ENCODE data around the gene BIRC7.
A peak's percentile ranks its signal among the peaks of the same experiment; 100 is the strongest.

Gene BIRC7

GRCh38 chr20:63226042-63226943 lies 9.4 kb upstream of the BIRC7 start:
- no peak for DNase-seq

DNA sequence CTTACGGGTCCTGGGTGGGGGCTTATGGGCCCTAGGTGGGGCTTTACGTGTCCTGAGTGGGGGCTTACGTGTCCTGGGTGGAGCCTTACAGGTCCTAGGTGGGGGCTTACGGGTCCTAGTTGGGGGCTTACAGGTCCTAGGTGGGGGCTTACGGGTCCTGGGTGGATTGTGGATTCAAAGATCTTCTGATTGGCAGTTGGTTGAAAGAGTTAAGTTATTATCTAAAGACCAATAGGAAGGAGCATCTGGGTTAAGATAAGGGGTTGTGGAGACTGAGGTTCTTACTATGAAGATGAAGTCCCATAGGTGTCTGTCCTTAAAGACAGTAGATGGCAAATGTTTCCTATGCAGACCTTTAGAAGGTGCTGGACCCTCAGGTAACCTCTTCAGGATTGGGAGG lies 8.4 kb upstream of the BIRC7 start:
- no peak for DNase-seq

DNA sequence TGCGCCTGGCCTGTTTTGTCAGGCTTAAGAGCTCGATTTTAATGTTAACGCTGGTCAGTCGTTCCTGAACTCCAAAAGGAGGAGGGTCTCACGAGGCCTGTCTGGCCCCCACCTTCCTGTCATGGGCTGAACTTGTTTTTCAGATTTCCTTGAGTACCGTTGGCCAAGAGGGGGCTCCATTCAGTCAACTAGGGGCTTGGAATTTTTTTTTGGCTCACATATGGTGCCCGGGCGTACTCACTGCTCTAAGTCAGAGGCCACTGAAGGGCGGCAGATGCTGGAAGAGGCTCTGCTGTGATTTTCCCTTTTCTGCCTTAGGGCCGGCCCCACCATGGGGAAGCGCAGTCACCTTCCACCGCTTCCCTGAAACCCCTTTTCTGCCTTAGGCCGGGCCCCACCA lies 6.9 kb upstream of the BIRC7 start:
- no peak for DNase-seq

GRCh38 chr20:63230800-63231268 lies 4.9 kb upstream of the BIRC7 start:
- DNase-seq = no peak

DNA sequence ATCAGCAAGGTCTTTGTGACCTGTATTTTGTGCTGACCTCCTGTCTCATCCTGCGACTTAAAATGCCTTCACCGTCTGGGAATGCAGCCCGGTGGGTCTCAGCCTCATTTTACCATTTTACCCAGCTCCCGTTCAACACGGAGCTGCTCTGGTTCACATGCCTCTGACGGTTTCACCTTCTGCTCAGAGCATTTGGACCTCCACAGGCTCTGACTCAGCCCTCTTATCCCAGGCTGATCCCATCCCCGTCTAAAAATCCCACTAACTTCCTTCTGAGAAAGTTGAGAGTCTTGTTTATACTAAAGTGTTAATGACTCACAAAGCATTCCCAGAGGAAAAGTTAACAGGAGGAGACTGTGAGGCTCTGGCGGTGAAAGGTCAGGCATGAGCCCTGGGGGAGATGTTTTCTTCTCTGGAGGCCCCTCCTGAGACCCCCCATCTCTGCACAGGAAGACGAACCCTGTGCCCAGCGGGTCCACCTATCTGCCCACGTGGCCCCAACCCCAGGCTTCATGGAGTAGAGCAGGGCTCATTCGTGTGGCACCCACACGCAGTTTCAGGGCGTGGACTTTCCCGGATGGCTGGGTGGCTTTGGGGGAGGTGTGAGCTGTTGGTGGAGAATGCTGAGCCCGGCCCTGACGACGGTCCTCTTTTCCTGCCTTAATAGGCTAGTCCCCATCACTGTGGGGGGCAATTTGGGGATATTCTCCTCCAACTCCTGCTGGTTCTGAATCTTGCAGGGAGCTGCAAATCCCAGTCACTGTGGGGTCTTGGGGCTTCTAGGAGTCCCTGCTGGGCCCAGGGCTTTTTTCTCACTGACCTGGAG lies 3.3 kb upstream of the BIRC7 start:
- no peak for DNase-seq

- no peak for DNase-seq
Measured at GRCh38 chr20:63233061-63233344, 2.7 kb upstream of the BIRC7 start.

GRCh38 chr20:63233924-63234323 lies 1.8 kb upstream of the BIRC7 start:
- no peak for DNase-seq

DNA sequence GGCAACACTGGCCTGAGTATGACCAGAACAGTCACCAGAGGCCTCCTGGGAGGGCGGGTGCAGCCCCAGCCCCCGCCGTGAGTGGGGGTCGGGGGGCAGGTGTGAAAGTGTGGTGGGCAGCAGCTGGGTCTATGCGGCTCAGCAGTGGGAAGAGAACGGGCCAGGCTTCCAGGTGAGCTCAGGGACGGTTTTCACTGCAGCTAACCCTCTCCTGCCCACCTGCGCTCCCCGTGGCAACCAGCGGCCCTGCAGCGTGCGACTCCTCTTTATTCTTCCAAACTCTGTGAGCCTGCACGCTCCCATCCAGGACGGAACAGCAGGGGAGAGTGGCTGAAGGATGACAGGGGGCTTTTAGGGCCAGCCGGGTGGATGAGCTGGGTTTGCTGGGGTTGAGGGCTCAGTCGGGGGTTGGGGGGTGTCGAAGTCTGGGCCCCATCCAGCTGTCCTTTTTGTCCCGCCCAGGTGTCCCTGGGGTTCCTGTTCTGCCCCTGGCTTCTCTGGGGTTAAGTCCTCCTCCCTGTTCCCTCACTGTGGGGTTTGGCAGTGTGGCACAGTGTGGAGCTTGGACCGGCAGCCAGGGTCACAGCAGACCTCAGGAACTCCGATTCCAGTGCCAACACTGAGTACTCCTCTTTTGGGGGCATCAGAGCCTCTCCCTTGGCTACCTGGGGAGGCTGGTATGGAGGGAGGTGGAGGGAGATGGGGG lies 859 bp upstream of the BIRC7 start:
- DNase-seq = peak; percentile 18

DNA sequence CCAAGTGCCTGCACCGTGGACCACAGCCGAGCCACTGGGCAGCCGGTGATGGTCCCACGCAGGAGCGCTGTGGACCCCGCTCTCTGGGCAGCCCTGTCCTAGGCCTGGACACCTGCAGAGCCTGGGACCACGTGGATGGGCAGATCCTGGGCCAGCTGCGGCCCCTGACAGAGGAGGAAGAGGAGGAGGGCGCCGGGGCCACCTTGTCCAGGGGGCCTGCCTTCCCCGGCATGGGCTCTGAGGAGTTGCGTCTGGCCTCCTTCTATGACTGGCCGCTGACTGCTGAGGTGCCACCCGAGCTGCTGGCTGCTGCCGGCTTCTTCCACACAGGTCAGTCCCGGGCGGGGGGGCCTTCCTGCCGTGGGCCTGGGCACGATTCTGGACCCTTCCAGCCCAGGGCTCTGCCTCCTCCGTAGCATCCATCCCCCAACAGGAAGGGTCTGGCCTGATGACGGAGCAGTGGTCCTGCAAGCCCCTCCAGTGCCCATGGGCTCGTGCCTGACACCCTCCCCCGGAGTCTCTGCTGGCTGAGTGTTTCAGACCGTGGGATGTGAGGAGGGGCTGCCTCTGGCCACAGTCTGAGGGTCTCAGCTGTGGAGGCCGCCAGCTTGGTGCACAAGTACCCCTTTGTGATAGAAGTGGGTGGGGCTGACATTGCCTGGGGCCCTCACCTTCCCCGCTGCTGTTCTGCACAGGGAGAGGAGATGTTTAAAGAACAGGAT lies 572 bp downstream of the BIRC7 start:
- no peak for DNase-seq

DNA sequence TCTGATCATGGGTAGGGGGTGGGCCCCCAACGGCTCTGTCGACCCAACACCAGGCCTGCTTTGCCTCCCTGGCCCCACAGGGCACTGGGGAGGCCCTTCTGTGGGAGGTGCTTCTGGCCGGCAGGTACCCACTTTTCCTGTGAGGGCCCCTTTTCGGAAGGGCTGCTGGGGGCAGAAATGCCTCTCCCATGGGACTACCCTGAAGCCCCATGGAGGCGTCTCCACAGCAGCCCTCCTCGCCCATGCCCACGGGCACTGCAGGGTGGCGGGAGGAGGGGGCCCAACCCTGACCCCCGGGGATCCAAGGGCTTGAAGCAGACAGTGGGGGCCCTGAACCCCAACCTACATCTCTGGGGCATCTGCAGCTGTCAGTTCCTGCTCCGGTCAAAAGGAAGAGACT lies 2.3 kb downstream of the BIRC7 start:
- no peak for DNase-seq

GRCh38 chr20:63238514-63239125 lies 2.9 kb downstream of the BIRC7 start:
- no peak for DNase-seq

DNA sequence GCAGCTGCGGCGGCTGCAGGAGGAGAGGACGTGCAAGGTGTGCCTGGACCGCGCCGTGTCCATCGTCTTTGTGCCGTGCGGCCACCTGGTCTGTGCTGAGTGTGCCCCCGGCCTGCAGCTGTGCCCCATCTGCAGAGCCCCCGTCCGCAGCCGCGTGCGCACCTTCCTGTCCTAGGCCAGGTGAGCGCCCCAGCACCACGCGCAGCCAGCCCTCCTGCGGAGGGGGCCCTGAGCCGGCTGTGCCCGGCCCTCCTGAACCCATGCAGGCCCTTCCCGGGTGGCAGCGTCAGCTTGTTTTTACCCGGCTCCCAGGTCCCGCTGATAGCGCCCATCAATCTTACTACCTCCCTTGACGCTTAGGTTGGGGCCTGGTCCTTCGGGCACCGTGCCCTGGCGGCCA lies 3.7 kb downstream of the BIRC7 start:
- DNase-seq = no peak

- DNase-seq = no peak
Measured at GRCh38 chr20:63240004-63240403, 4.3 kb downstream of the BIRC7 start.

DNA sequence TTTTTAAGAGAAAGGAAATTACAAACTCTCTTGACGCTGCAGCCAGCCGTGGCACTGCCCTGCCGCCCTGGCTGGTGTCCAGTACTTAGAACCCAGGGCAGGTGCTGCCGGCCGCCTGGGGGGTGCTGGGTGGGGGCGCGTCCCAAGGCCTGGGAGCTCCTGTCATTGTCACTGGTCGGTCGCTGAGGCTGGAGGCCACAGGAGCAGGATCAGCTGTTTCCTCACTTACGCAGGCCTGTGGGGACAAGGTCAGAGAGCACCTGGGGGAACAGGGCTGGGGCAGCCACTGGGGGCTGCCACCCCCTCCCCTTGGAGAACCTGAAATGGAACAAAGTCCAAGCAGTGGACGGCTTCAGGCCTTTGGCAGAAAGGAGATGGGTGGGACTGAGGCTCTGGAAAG lies 5.6 kb downstream of the BIRC7 start:
- no peak for DNase-seq

GRCh38 chr20:63242736-63243135 lies 7.0 kb downstream of the BIRC7 start:
- DNase-seq = no peak

DNA sequence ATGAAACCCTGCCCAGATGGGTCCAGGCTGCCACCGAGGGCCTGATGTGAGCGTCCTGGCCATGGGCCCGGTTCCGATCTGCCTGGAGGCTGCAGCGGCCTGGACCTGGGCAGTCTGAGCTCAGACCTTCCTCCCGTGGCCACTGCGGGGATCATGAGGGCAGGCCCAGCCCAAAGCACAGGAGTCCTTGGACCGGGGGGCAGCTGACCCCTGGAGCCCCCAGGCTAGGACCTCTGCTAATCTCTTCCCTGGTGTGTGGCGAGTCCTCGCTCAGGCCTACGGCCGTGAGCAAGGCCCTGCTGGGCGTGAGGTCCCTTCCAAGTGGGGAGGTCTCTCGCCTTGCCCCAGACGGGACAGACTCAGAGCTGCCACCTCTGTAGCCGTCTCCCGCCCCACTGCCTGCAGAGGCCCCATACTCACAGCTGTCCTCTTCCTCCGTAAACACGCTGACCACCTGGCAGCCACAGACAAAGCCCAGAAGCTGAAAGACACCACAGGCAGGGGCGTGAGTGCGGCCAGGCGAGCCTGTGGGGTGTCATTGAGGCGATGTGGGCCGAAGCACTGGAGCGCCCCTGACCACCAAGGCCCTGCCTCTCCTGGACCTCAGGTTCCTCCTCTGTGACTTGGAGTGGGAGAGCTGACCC lies 8.0 kb downstream of the BIRC7 start:
- DNase-seq = no peak

DNA sequence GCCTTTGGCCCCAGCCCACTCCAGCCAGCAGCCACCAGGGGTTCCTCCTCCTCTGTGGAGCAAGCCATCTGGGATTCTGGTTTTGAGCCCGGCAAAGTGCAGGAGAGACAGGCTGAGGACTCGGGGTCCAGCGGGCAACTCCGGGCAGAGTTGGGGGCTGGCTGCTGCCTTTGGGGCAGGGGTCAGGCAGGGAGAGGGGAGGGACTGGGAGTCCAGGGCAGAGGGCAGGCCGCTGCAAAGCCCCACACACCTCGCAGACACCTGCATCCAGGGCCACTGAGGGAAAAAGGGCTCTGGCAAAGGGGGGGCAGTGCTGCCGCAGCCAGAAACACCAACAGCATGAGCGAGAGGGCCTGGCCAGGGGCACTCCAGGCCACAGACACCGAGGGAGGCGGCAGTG lies 8.8 kb downstream of the BIRC7 start:
- DNase-seq = no peak

DNA sequence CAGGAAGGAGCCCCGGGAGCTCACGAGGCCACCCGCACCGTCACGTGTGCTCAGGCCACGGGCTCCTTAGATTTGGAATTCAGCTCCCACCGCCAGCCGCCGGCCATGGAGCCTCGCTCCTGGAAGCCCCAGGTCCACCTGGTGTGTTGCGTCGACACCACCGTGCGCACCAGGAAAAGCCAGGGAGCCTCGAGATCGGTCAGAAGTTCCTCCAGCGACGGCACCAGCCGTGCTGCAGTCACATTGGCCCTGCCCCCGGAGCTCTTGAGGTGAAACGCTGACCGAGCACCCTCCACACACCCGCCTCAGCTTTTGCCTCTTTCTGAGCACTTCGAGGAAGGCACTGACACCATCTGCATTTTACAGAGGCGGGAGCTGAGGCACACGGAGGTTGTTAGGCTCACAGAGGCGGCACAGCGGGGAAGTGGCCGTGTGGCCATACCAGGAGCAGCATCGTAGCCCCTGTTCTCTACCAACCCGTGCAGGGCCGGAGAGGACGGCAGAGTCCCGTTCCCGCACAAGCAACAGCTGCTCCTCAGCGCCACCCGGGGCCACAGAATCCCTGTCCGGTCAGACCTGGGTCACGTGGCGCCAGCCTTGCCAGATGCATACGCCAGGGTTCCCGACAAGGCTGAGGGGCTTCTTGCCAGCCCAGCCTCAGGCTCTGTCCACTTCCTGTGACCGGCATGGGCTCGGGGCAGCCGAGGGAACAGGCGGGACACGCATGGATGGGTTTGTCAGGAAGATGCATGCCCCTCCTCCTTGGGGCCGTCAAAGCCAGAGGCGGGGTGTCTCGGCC lies 11.0 kb downstream of the BIRC7 start:
- DNase-seq = peak; percentile 22

DNA sequence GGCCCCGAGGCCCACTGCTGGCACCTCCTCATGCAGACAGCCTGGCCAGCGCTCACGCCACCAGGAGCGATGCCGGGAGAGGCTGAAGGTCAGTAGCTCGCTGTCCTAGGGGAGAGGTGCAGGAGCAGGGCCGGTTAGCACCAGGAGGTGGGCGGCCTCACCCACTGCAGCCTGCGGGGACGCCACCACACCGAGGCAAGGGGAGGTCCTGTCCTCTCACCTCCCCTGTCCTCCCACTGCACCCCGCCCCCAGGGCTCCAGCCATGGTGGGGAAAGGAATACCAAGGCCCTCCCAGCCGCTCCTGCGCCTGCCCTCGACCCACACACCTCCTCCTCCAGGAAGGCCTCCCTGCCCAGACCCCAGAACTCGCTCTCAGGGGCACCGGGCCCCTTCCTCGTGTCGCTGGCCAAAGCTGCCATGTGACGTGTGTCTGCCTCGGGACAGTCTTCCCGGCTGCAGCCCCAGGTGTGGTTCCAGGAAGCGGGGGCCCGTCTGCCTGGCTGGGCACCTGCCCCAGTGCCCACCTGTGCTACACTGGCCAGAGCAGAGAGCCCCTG lies 12.0 kb downstream of the BIRC7 start:
- DNase-seq = no peak

DNA sequence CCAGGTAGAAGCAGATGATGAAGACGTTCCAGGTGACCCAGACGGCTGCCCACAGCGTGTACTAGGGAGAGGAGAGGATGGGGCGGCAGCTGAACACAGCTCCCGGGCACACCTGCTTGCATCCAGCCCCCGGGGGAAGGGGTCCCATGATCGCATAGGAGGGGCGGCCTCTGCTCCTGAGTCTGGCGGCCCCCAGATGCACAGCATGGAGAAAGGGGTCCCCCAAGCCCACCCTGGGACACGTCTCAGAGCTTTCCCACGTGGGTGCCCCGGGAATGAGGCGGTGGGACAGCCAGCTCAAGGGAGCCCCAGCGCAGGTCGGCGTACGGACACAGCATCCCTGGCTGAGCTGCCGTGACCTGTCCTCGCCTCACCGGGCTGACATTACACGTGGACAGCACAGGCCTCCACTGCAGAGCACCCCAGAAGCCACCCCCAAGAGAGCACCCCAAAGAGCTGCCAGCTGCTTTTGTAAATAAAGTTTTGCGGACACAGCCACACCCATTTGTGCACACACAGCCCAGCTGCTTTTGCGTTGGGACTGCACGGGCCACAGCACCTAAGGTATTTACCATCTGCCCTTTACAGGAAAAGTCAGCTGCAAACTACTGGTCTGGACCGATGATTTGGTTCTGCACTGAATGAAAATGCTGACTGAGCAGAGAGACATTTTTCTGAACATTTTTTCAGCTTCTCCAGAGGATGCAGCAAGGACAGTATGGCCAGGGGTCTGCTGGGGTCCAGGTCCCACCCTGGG lies 13.3 kb downstream of the BIRC7 start:
- DNase-seq = no peak

All from NCI-H510A (cell line).